NCI-H446 treated with DMSO at 0.1 percent for 48 hours (cell line): Measurements from ENCODE around the gene HAL.

Experiments used
- DNase-seq: peaks from one replicate; lab custom pipeline; 2025; lab: John Stamatoyannopoulos, UW

Gene HAL

GRCh38 chr12:95942101-95942523, 54.0 kb downstream of the HAL start:
- DNase-seq, result no peak

GRCh38 chr12:95940514-95940913, 55.6 kb downstream of the HAL start:
- no peak for DNase-seq
